IMR-90 (cell line): ENCODE data around the gene SH3GL2. TPM values are rescaled to one million over a fixed set of nuclear protein-coding genes. Genes with fewer than 3 reads are reported as not detected.

Experiments used
- ATAC-seq: fragments of 200-7000 bp; cut with Tn5 transposase; 2 replicates; pipeline ENCODE4 v1.9.1; 2020; ENCODE audit warnings: low read depth, mild to moderate bottlenecking, moderate library complexity
- BruUV-seq: library from RNA; stranded (reverse); fragments of 400-500 nt; replicated peaks from 2 replicates; lab custom pipeline; 2021; lab: Mats Ljungman, UMichigan
- CTCF ChIA-PET: fragments of 300-600 bp; formaldehyde crosslinking; extraction: SDS; loops from one replicate; lab custom pipeline; 2021; ENCODE audit warnings: antibody characterized with exemption; lab: Yijun Ruan, JAX
- POLR2A ChIA-PET: fragments of 300-600 bp; sonication (Branson Sonifier 250); formaldehyde crosslinking; loops from one replicate; lab custom pipeline; 2022; ENCODE audit warnings: antibody characterized with exemption; ENCODE audit not compliant: unreplicated experiment; lab: Charles Lee
- DNase-seq: peaks from one replicate; pipeline ENCODE4 v3.0.0; 2013
- H2AFZ ChIP-seq: replicated peaks from 2 replicates; pipeline ENCODE3; 2013; ENCODE audit warnings: low read length, mild to moderate bottlenecking; ENCODE audit not compliant: poor library complexity
- H2AK5ac ChIP-seq: 2 replicates; pipeline ENCODE4 v1.6.1; 2013; ENCODE audit warnings: low read depth, low read length, inconsistent platforms
- H2AK9ac ChIP-seq: replicated peaks from 2 replicates; pipeline ENCODE3; 2013; ENCODE audit warnings: mild to moderate bottlenecking, low read depth, low read length, moderate library complexity; ENCODE audit not compliant: poor library complexity
- H2BK120ac ChIP-seq: 2 replicates; pipeline ENCODE4 v1.6.1; 2013; ENCODE audit warnings: low read depth, low read length, inconsistent platforms
- H2BK15ac ChIP-seq: 3 replicates; pipeline ENCODE4 v1.6.1; 2013; ENCODE audit warnings: low read depth, low read length, inconsistent platforms
- H2BK20ac ChIP-seq: 2 replicates; pipeline ENCODE4 v1.6.1; 2013; ENCODE audit warnings: low read depth, mild to moderate bottlenecking, inconsistent platforms, low read length, moderate library complexity
- H2BK5ac ChIP-seq: 2 replicates; pipeline ENCODE4 v1.6.1; 2013; ENCODE audit warnings: mild to moderate bottlenecking, low read depth, low read length, inconsistent platforms; ENCODE audit not compliant: poor library complexity, severe bottlenecking
- H3K14ac ChIP-seq: replicated peaks from 2 replicates; pipeline ENCODE4 v1.6.1; 2013; ENCODE audit warnings: low read depth, low read length, inconsistent platforms
- H3K18ac ChIP-seq: 2 replicates; pipeline ENCODE4 v1.6.1; 2013; ENCODE audit warnings: low read depth, low read length, control low read depth
- H3K23ac ChIP-seq: 2 replicates; pipeline ENCODE4 v1.6.1; 2013; ENCODE audit warnings: low read depth, low read length, inconsistent platforms
- H3K27ac ChIP-seq: 2 replicates; pipeline ENCODE4 v1.5.1; 2013; ENCODE audit warnings: mild to moderate bottlenecking, control low read depth, low read length; ENCODE audit not compliant: insufficient read depth
- H3K27me3 ChIP-seq: 2 replicates; pipeline ENCODE4 v1.6.1; 2013; ENCODE audit warnings: low read length; ENCODE audit not compliant: control insufficient read depth, insufficient read depth
- H3K36me3 ChIP-seq: 2 replicates; pipeline ENCODE4 v1.6.1; 2013; ENCODE audit warnings: low read length, mixed read lengths; ENCODE audit not compliant: control insufficient read depth, insufficient read depth
- H3K4ac ChIP-seq: 2 replicates; pipeline ENCODE4 v1.6.1; 2013; ENCODE audit warnings: low read depth, low read length, inconsistent platforms
- H3K4me1 ChIP-seq: 2 replicates; pipeline ENCODE4 v1.6.1; 2013; ENCODE audit warnings: low read length, mixed read lengths; ENCODE audit not compliant: control insufficient read depth, insufficient read depth
- H3K4me2 ChIP-seq: 2 replicates; pipeline ENCODE4 v1.6.1; 2013; ENCODE audit warnings: low read depth, mild to moderate bottlenecking, control low read depth, low read length, moderate library complexity
- H3K4me3 ChIP-seq: 2 replicates; pipeline ENCODE4 v1.5.1; 2013; ENCODE audit warnings: low read depth, mild to moderate bottlenecking, control low read depth, low read length, moderate library complexity; ENCODE audit not compliant: insufficient read depth
- H3K56ac ChIP-seq: 2 replicates; pipeline ENCODE4 v1.6.1; 2013; ENCODE audit warnings: low read length, inconsistent platforms; ENCODE audit not compliant: insufficient read depth; ENCODE audit errors: extremely low read depth
- H3K79me1 ChIP-seq, 2 experiments: 2 replicates each; pipeline ENCODE4 v1.6.1; 2013; ENCODE audit warnings: low read length in 2 of 2, inconsistent platforms in 1 of 2, low read depth in 1 of 2
- H3K9ac ChIP-seq: 2 replicates; pipeline ENCODE4 v1.6.1; 2013; ENCODE audit warnings: low read depth, low read length, control low read depth
- H3K9me1 ChIP-seq: 2 replicates; pipeline ENCODE4 v1.6.1; 2013; ENCODE audit warnings: low read length, inconsistent platforms; ENCODE audit not compliant: insufficient read depth
- H3K9me3 ChIP-seq: 2 replicates; pipeline ENCODE4 v1.6.1; 2013; ENCODE audit warnings: low read length; ENCODE audit not compliant: control insufficient read depth, insufficient read depth
- H4K20me1 ChIP-seq: 2 replicates; pipeline ENCODE4 v1.6.1; 2013; ENCODE audit warnings: low read length, inconsistent platforms; ENCODE audit not compliant: insufficient read depth
- H4K5ac ChIP-seq: 2 replicates; pipeline ENCODE4 v1.6.1; 2013; ENCODE audit warnings: mild to moderate bottlenecking, low read depth, low read length, control low read depth
- H4K8ac ChIP-seq, 2 experiments: 2 replicates each; pipeline ENCODE4 v1.6.1; 2013; ENCODE audit warnings: low read depth in 2 of 2, low read length in 2 of 2, control low read depth in 1 of 2, inconsistent platforms in 1 of 2
- H4K91ac ChIP-seq: 2 replicates; pipeline ENCODE4 v1.6.1; 2013; ENCODE audit warnings: low read depth, low read length, inconsistent platforms; ENCODE audit not compliant: insufficient read depth
- BHLHE40 ChIP-seq: fragments of 150-350 bp; IDR thresholded peaks from 2 replicates; pipeline ENCODE4 v1.6.1; 2016; ENCODE audit warnings: mild to moderate bottlenecking, low read depth, low read length
- CEBPB ChIP-seq: IDR thresholded peaks from 2 replicates; pipeline ENCODE4 v1.6.1; 2012; ENCODE audit warnings: low read depth, low read length, improper control_type of control experiment
- CHD1 ChIP-seq: IDR thresholded peaks from 2 replicates; pipeline ENCODE4 v1.6.1; 2012; ENCODE audit warnings: low read depth, low read length, improper control_type of control experiment
- CTCF ChIP-seq: conservative IDR thresholded peaks from 2 replicates; pipeline ENCODE4 v1.5.1; 2012; ENCODE audit warnings: mild to moderate bottlenecking, low read depth, low read length, improper control_type of control experiment
- ELK1 ChIP-seq: fragments of 150-350 bp; IDR thresholded peaks from 2 replicates; pipeline ENCODE4 v1.6.1; 2016; ENCODE audit warnings: low read depth, mild to moderate bottlenecking, low read length, moderate library complexity, borderline replicate concordance
- FOS ChIP-seq: fragments of 150-350 bp; IDR thresholded peaks from 2 replicates; pipeline ENCODE4 v1.6.1; 2016; ENCODE audit warnings: low read depth, low read length
- MAFK ChIP-seq: IDR thresholded peaks from 2 replicates; pipeline ENCODE4 v1.6.1; 2012; ENCODE audit warnings: low read depth, low read length, improper control_type of control experiment
- MAZ ChIP-seq: IDR thresholded peaks from 2 replicates; pipeline ENCODE4 v1.6.1; 2012; ENCODE audit warnings: low read depth, mild to moderate bottlenecking, low read length, improper control_type of control experiment, moderate library complexity, borderline replicate concordance
- MXI1 ChIP-seq: IDR thresholded peaks from 2 replicates; pipeline ENCODE4 v1.6.1; 2012; ENCODE audit warnings: low read depth, mild to moderate bottlenecking, low read length, moderate library complexity, borderline replicate concordance
- NFE2L2 ChIP-seq: fragments of 150-350 bp; IDR thresholded peaks from 2 replicates; pipeline ENCODE4 v1.6.1; 2016; ENCODE audit warnings: low read depth, mild to moderate bottlenecking, low read length
- POLR2A ChIP-seq: IDR thresholded peaks from 2 replicates; pipeline ENCODE4 v1.6.1; 2012; ENCODE audit warnings: mild to moderate bottlenecking, low read depth, low read length
- RAD21 ChIP-seq: IDR thresholded peaks from 2 replicates; pipeline ENCODE4 v1.6.1; 2012; ENCODE audit warnings: low read length, improper control_type of control experiment
- RCOR1 ChIP-seq: IDR thresholded peaks from 2 replicates; pipeline ENCODE4 v1.6.1; 2012; ENCODE audit warnings: mild to moderate bottlenecking, low read length, improper control_type of control experiment; ENCODE audit not compliant: insufficient replicate concordance
- RFX5 ChIP-seq: IDR thresholded peaks from 2 replicates; pipeline ENCODE4 v1.8.0; 2012; ENCODE audit warnings: low read depth, mild to moderate bottlenecking, low read length, moderate library complexity
- SMC3 ChIP-seq: fragments of 150-350 bp; IDR thresholded peaks from 2 replicates; pipeline ENCODE4 v1.6.1; 2016; ENCODE audit warnings: low read depth, mild to moderate bottlenecking, antibody characterized with exemption, low read length, moderate library complexity
- USF2 ChIP-seq: fragments of 150-350 bp; IDR thresholded peaks from 2 replicates; pipeline ENCODE4 v1.6.1; 2017; ENCODE audit warnings: mild to moderate bottlenecking, antibody characterized with exemption, low read length, low read depth
- WGBS, 2 experiments: methylation state at CpG; one replicate each; pipeline versions ENCODE4 v1.1.5 to v1.1.7; 2013; ENCODE audit warnings: missing lambda C conversion rate in 2 of 2; ENCODE audit not compliant: insufficient read length in 1 of 2; ENCODE audit errors: extremely low coverage in 2 of 2; 5-methylcytosine and 5-hydroxymethylcytosine counted together
- dilution Hi-C: fragments of 300-500 bp; cut with HindIII; formaldehyde crosslinking; loops from one replicate; pipeline ENCODE4 v1.14.3; 2018; ENCODE audit warnings: low sequenced_read_pairs; ENCODE audit not compliant: unreplicated experiment
- in situ Hi-C: fragments of 300-500 bp; cut with MboI; formaldehyde crosslinking; loops from 3 replicates; pipeline ENCODE4 v1.14.3; 2019; ENCODE audit warnings: low sequenced_read_pairs, inconsistent platforms, mixed read lengths
- intact Hi-C: fragments of 100-400 bp; cut with micrococcal nuclease; formaldehyde crosslinking; loops from 2 replicates; pipeline ENCODE4 v1.10.0; 2022
- polyA plus RNA-seq, 3 experiments: library from polyadenylated mRNA; depleted of rRNA; stranded (reverse); fragments of >200 nt; gene quantifications; 2 replicates each; pipeline ENCODE4 v1.2.3, GENCODE V29; 2012; ENCODE audit warnings: low replicate concordance in 1 of 3
- total RNA-seq: library from RNA; depleted of rRNA; stranded (reverse); fragments of >200 nt; gene quantifications from 2 replicates; pipeline ENCODE4 v1.2.3, GENCODE V29; 2012

Gene SH3GL2
- total and polyA plus RNA-seq, 2 of the 4 experiments (the other 2 are of a cell fraction) = under 0.01 to 0.05 TPM

DNA sequence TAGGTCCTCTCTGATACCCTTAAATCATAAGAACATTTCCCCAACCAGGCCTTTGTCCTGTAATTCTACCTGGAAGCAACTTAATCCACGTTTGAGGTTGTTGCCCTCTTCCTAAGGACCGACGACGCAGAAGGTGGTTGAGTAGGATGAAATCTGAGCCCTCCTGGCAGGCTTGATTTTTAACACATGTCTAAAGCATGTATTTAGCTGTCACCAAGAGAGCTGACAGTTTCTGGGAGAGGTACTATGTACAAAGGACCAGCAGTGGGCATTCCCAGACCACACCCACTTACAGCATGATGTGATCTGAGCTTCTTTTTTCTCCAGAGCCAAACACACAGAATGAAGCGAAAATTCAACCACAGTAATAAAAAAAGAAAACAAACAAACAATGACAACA lies 260.9 kb downstream of the SH3GL2 start:
- Histone ChIP-seq H2BK15ac (no peak overlapping the region), H3K9ac (no peak overlapping the region), H3K4ac (no peak overlapping the region), H3K9me3 (no peaks in the 10 kb centered on the region), H2AK9ac (no peak overlapping the region), H4K20me1 (no peaks in the 10 kb centered on the region), H3K27me3 (no peaks in the 10 kb centered on the region), H3K56ac (no peak overlapping the region), H4K91ac (no peak overlapping the region), H3K4me2 (no peak overlapping the region), H3K14ac (no peak overlapping the region), H3K23ac (no peak overlapping the region), H3K9me1 (no peaks in the 10 kb centered on the region), H4K5ac (no peak overlapping the region), H2BK20ac (no peak overlapping the region), H3K4me1 (no peaks in the 10 kb centered on the region), H3K36me3 (no peaks in the 10 kb centered on the region), H2AK5ac (no peak overlapping the region), H3K27ac (no peak overlapping the region), H2AFZ (no peak overlapping the region), H3K4me3 (no peak overlapping the region), H3K18ac (no peak overlapping the region), H4K8ac (no peak overlapping the region), H2BK120ac (no peak overlapping the region), H2BK5ac (no peak overlapping the region), H3K79me1 (no peaks in the 10 kb centered on the region)
- no CpG with 5 or more reads among the region's 5 CpGs for WGBS, 2 experiments
- TF ChIP-seq USF2 (no peak), SMC3 (no peak), MXI1 (no peak), MAZ (no peak), ELK1 (no peak), CHD1 (no peak), RCOR1 (no peak), MAFK (no peak), FOS (no peak), RFX5 (no peak), NFE2L2 (no peak), RAD21 (no peak), BHLHE40 (no peak), POLR2A (no peak), CTCF (no peak), CEBPB (no peak)
- no peak for DNase-seq
- dilution Hi-C loops = no loop called here
- intact Hi-C loops = no loop called here
- POLR2A ChIA-PET = no interaction called here
- no TSS peak for BruUV-seq
- in situ Hi-C loops = no loop called here
- CTCF ChIA-PET = no interaction called here
- no peak for ATAC-seq
